WTC11 (cell line): ENCODE data around the gene ACSM3.

Experiments
- ESRRA ChIP-seq: sonication (generic); formaldehyde crosslinking; IDR thresholded peaks from 2 replicates; pipeline ENCODE4 v1.8.1; 2022; ENCODE audit warnings: mild to moderate bottlenecking, missing genetic modification reagents, borderline replicate concordance
- IRF1 ChIP-seq: sonication (generic); formaldehyde crosslinking; IDR thresholded peaks from 2 replicates; pipeline ENCODE4 v1.8.0; 2023; ENCODE audit warnings: missing genetic modification reagents
- NFE2L1 ChIP-seq: sonication (generic); formaldehyde crosslinking; IDR thresholded peaks from 2 replicates; pipeline ENCODE4 v1.8.1; 2023; ENCODE audit warnings: missing genetic modification reagents

- TF ChIP-seq ESRRA (CRISPR knock-in tag) (no peak), NFE2L1 (CRISPR knock-in tag) (no peak), IRF1 (CRISPR knock-in tag) (no peak)
Observed at GRCh38 chr16:20734056-20734455, 29.8 kb upstream of the ACSM3 start.
